HG03175 (cell line): ENCODE data around the gene GJA1.

ENCODE experiments used
- ATAC-seq: cut with Tn5 transposase; IDR thresholded peaks from one replicate; pipeline ENCODE4 v1.9.1; 2021; ENCODE audit warnings: mild to moderate bottlenecking, moderate library complexity; ENCODE audit not compliant: unreplicated experiment

GJA1 gene

DNA sequence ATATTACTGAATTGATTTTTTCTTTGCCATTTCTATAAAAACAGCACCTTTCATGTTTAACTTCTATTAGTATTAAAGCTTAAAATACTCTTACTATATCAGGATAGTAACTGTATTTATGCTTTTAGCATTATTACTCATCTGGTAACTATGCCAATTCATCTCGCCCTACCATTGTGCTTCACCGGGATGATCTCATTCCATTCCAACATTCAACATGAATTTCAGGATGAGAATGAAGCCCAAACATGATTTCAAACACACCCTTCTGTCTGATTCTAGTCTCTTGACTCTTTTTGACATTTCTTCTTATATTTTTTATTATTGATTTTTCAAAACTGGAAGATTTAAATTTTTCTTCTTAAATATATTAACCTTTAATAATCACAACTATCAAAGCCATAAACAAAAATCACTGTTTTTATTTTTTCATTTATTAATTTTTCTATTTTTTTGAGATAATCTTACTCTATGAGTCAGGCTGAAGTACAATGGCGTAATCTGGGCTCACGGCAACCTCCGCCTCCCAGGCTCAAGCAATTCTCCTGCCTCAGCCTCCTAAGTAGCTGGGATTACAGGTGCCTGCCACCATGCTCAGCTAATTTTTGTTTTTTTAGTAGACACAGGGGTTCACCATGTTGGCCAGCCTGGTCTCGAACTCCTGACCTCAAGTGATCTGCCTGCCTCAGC lies 46.7 kb downstream of the GJA1 start:
- ATAC-seq: no peak

- no peak for ATAC-seq
Observed at GRCh38 chr6:121482751-121483150, 47.3 kb downstream of the GJA1 start.

DNA sequence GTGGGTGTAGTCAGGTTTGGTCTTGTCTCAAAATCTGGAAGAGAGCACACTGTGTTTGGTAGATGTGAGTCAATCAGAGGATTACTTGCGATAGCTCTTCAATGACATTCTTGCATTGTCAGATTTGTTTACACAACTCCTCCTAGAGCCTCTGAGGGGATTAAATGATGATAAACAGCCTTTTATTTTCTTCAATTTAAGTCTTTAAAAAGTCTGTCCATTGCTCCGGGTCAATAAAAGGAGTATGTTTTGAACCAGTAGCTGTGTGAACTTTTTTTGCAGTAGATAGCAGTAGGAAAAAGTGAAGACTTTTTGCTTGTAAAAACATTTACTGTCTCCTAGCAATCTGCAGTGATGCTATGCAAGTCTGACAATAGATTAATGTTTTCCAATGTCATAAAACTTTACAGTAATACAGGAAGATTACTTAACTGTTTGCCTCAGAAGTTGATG lies 49.9 kb downstream of the GJA1 start:
- no peak for ATAC-seq

- ATAC-seq: no peak
Observed at GRCh38 chr6:121491576-121491975, 56.1 kb downstream of the GJA1 start.

DNA sequence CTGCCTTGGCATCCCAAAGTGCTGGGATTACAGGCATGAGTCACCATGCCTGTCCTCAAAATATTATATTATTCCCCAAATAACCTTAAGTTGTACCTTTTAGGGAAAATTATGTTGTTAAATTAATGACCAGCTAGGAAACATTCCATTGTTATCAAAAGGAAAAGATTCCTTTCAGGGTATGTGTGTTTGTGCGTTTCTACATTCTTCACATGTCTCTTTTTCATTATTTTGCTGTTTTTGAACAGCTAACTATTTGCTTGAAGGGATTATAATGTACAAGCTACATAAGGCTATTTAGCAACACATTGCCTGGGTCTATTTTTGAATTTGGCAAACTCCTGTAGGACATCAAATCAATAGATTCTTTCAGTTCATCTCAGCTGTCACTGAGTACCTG lies 57.1 kb downstream of the GJA1 start:
- no peak for ATAC-seq

- ATAC-seq: no peak
Observed at GRCh38 chr6:121497970-121498375, 62.5 kb downstream of the GJA1 start.

- no peak for ATAC-seq
Observed at GRCh38 chr6:121498481-121499276, 63.2 kb downstream of the GJA1 start.
